Measurements from ENCODE around the gene CABS1. TPM values are rescaled to one million over a fixed set of nuclear protein-coding genes. Genes with fewer than 3 reads are reported as not detected.
A peak's percentile ranks its signal among the peaks of the same experiment; 100 is the strongest.

CABS1 gene
- polyA plus RNA-seq (ENCODE audit: insufficient read length in 4 of 4): under 1 TPM in 2 of 4 donors, not detected in 2; 0.10 to 0.13 TPM

DNA sequence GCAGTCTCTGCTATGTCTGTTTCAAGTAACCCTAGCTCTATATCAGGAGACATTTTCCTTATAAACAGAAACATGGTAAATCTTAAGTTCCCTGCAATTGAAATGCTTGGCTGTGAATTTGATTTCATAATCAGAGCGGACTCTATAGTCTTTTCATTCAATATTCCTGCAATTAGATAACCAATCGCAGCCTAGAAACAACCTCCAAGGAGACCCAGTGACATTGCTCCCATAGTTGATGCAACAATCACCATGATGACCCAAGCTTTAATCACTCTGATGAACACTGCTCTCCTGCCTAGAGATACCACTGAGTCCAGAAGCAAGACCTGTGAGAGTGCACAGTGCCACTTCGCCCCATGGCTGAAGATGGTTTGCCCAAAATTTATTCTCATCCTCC lies at the start of gene CABS1:
Gene CABS1, plus strand, starts transcription at position 301 of the 400 bp plus-strand sequence. Its CDS starts 59 bp downstream, at position 360.
- DNase-seq (ENCODE audit: low read depth in 4 of 4, low spot score in 3 of 4): no peak

DNA sequence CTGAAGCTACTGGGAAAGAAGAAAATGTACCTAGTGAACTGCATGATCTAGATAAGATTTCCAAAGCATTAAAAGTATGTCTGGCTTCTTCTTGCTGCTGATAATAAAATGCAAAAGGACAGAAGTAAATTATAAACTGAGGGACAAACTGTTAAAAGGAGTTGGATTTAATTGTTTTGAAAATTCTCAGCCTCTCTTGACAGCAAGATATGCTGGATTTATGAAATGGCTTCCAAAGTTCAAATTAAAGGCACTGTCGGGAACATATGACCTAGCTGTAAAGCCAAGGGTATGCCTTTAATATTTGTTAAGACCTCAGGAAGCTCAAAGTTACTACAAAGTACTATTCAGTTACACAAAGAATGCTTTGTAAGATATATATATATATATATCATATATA lies 46.1 kb upstream of the CABS1 start:
- DNase-seq (ENCODE audit: low read depth in 4 of 4, low spot score in 3 of 4): no peak

DNA sequence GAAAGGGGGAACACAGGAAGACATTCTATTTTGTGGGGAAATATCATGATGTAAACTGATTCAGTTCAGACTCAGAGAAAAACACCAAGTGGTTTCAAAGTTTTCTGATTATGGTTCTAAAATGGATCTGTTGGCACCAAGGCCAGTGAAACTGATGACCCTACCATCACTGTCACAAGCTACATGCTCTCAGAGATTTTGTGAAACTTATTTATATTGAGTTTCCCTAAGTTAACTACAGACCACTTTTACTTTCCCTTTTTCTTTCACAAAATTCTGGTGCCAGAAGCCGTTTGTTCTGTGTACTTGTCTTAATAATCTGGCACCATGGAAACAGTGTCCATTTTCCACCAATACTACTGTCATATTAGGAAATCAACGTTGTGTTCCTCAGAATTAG lies 43.4 kb upstream of the CABS1 start:
- no peak for DNase-seq (ENCODE audit: low read depth in 4 of 4, low spot score in 3 of 4)

DNA sequence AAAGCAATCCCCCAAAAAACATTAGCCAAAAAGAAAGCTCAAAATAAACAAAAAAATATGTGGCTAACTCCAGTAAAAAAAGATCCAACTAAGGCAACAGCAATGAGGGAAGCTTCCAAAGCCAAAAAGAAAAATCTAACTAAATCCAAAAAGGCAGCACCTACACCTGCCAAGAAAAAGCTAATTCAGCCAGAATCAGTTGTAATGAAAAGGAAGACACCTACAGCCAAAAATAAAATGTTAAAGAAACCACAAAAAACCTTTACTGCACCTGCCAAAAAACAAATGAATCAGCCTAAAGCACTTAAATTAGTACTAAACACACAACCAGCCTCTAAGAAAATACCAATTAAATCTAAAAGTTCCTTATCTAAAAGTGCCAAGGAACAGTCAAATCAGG lies 37.2 kb upstream of the CABS1 start:
- DNase-seq (ENCODE audit: low read depth in 4 of 4, low spot score in 3 of 4): no peak

DNA sequence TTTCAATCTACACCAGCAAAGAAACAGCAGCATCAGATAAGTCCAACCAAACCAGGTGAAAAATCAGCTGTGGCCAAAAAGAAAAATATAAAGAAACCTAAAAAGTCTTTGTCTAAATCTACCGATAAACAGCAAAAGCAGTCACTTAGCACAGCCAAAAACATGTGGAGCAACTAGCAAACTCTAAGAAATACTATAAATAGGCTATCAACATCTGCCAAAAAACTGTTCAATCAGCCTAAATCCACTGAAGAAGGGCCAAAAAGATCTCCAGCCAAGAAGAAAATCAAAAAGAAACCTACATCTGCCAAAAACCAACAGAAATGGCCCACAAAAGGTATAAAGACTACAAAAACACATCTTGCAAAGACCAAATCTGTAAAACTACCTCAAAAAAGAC lies 36.7 kb upstream of the CABS1 start:
- DNase-seq (ENCODE audit: low read depth in 4 of 4, low spot score in 3 of 4): no peak

DNA sequence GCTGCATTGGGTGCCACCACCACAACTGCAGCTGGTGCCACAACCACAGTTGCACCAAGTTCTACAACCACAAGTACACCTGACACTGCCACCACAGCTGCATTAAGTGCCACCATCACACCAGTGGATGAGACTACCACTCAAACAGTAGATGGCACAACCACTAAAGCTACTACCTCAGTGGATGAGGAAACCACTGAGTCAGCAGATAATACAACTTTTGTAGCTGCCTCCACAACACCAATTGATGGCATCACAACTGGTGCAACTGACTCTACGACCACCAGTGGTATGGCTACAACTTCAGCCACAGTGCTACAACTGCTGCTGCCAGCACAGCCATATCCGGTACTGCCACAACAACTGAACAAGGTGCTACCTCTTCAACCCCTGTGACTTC lies 35.1 kb upstream of the CABS1 start:
- DNase-seq (ENCODE audit: low read depth in 4 of 4, low spot score in 3 of 4): no peak

DNA sequence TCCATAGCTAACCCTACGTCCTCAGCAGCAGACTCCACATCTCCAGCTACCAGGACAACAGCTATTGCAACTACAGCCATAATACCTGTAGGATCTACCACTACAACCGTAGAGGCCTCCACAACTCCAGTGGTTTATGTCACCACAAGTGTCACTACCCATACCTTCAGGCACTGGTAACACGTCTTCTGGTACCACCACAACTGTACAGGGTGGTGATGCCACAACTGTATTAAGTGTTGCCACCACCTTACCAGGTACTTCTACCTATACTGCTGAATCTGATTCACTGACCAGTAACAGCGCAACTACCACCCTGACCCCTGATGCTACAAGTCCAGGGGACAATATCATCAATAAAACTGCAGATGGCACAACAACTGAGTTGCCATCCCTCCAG lies 34.6 kb upstream of the CABS1 start:
- no peak for DNase-seq (ENCODE audit: low read depth in 4 of 4, low spot score in 3 of 4)

DNA sequence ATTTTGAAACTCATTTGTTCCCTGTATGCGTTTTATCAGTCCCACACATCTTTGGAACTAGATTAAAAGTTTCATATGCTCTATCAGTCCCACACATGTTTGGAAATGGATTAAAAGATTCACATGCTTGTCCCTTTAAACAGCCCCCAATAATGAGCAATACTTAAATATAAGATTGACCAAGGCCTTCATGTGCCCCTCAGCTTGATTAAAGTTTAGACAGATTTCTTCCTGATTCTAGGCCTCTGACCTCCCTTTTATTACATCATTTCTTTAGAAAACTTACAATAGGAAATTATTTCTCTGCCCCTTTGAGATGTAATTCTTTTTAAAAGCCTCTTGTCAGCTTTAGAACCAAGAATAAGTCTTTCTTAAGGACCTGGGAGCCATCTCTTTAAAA lies 31.7 kb upstream of the CABS1 start:
- no peak for DNase-seq (ENCODE audit: low read depth in 4 of 4, low spot score in 3 of 4)

DNA sequence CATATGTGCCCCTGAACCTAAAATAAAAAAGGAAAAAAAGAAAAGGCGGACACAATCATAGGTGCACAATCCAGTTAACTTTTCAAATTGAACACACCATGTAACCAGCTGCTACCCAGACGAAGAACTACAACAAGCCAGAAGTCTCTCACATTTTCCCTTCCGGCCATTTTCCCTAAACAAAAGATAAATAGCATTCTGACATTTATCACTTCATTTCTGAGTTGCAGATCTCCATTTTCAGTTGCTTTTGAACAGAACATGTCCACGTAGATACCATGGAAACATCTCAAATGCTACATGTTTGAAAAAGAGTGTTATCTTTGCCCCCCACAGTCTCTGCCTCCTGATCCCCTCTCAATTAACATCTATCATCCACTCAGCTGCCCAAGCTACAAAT lies 29.2 kb upstream of the CABS1 start:
- DNase-seq (ENCODE audit: low read depth in 4 of 4, low spot score in 3 of 4): no peak

DNA sequence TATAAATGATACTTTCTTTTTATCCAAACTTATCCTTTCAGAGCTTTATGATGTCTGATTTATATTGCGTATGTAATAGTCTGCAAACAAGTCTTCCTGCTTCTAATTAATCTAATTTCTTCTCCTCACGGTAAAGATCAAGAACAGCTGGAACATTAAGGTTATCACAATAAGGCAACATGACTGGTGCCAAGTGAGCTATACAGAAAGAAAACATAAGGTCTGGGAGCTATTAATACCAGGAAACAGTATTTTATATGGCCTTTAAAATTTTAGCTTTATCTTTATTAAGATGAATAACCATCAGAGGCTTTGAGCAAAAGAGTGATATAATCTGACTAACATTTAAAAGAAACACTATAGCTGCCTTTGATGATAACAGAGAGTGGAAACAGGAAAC lies 28.7 kb upstream of the CABS1 start:
- DNase-seq (ENCODE audit: low read depth in 4 of 4, low spot score in 3 of 4): peak in 1 of 4 donors; percentile 63

DNA sequence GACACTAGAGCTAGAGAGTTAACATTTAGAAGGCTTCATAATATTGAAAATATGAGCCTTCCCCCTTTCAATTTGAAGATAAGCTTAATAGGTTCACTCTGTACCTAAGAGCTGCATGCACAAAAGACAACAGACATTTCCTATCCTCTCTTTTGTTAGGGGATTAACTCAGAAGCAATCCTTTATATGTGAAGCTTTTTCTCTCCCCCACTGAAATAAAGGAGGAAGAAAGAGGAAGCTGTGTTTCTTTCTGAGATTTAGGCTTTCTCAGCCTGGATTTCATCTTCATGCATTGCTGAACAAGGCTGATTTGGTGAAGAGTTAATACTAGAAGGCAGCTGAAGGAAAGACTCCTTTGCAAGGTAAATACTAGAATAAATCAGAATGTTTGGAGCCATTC lies 21.0 kb upstream of the CABS1 start:
- no peak for DNase-seq (ENCODE audit: low read depth in 4 of 4, low spot score in 3 of 4)

DNA sequence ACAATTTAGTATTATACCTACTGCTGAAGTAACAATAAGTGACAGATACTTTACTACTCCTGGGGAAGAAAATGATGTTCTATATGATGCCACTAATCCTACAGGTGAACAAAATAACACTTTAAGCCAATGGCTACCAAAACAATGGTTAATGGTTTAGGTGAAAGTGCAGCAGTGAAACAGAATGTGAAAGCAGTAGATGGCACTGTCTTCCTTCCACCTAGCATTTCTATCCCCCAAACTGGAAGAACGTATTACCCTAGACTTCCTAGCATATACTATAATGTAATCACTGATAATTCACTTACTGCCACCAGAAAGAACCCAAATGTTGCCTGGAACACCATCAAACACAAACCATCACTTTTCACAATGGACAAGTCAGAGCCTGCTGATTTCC lies 18.9 kb upstream of the CABS1 start:
- DNase-seq (ENCODE audit: low read depth in 4 of 4, low spot score in 3 of 4): no peak

DNA sequence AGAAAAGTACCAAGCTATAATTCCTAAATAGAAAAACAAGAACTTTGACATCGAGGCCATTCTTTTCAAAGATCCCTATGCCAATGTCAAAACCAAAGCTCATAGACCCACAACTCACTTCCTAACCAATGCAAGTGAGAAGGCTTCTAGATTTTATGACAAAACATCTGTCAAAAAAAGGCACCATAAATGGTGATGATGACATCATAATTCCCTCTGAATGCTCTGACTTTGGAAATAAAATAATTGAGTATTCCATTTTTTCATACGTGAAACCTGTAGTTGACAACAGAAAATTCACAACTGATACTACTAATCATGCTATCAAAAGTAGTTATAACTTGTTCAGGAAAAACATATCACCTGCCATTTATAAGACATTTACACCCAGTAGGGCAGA lies 8.7 kb upstream of the CABS1 start:
- no peak for DNase-seq (ENCODE audit: low read depth in 4 of 4, low spot score in 3 of 4)

DNA sequence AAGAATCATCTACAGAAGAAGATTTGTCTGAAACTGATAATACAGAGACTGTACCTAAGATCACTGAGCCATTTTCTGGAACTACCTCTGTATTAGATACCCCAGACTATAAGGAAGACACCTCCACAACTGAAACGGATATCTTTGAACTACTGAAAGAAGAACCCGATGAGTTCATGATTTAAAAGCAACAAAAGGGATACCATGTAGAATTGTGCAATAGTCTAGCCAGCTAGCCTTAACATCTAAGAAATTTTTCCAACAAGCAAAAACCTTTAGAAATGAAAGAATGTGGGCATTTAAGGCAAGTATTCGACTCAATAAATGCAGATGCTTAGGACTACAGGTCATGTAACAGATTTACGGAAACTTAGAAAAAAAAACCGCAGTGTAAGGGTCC lies 1.3 kb downstream of the CABS1 start:
- no peak for DNase-seq (ENCODE audit: low read depth in 4 of 4, low spot score in 3 of 4)

DNA sequence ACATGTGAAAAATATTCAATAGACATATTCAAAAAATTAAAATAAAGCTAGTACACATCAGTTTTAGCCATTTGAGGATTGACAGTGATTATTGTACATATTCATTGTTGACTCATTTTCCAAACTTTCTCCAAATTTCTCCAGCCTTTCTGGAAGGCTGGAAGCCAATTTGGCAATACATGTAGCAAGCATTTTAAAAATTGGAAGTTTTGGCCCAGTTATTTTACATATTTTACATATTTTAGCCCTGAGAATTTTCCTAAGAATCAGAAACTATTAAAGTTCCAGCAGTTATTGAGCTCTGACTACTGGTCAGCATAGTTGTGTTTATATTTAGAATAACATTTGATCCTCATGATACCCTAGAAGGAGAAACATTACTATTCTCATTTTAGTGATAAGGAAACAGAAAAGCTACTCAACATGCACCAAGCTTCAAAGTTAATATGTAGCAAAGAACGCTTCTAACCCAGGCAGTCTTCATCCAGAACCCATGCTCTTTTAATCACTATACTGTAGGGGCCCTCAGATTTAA lies 3.2 kb downstream of the CABS1 start:
- no peak for DNase-seq (ENCODE audit: low read depth in 4 of 4, low spot score in 3 of 4)

DNA sequence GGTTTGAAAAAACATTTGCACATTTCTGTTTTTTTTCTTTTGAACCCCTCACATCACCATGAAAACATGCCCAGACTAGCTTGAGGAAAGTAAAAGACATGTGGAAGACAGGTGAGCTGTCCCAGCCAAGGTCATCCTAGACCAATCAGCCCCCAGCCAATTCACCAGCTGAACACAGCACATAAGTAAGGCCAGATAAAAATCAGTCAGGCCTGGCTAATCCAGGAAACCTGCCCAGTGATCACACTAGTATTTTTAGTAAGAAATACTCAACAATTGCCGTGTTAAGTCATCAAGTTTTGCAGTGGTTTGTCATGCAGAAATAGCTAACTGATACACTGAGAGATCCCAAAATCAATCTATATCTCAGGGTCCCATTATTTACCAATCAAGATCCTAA lies 21.4 kb downstream of the CABS1 start:
- DNase-seq (ENCODE audit: low read depth in 4 of 4, low spot score in 3 of 4): no peak

DNA sequence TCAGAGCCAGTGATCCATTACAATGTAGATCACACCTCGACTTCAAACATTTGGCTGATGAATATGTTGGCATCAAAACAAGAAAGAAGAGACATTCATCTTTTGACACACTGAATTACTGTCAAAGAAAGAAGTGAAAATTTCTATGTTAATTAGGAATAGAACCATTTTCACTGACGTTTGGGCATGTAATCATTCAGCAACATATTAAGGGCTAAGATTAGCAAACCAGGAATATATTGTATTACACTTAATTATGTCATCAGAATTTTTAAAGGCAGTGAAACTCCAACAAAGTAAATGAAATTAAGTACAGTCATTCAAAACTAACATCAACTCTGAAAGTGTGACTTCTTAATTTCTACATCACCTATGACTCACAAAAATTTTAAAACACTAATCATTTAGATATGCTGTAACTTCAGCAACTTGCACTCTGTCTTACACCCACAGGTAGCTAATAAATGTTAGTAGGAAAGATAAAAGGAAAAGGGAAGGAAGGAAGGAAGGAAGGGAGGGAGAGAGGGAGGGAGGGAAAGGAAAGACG lies 24.4 kb downstream of the CABS1 start:
- no peak for DNase-seq (ENCODE audit: low read depth in 4 of 4, low spot score in 3 of 4)

DNA sequence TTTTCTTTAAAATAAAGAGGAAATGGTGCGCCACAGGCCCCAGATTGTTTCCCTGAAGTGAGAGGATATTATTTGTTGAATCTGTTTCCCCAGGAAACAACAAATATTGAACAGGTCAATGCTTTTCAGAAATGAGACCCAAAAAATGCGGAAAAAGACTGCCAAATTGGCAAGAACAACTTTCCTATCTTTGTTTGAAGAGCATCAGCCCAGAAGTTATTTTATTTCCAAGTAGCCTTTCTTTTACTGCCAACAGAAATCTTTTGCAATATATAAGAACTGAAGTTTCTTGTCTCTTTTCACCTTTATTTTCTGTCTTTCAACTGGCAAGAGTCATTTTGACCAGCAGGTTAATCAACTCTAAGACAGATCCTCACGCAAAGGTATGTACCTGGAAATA lies 25.7 kb downstream of the CABS1 start, which contains the start of gene SMR3A:
Gene SMR3A, plus strand, starts transcription at position 301 of the 400 bp plus-strand sequence. CDS start 1,356 bp downstream, outside the sequence.
- no peak for DNase-seq (ENCODE audit: low read depth in 4 of 4, low spot score in 3 of 4)

DNA sequence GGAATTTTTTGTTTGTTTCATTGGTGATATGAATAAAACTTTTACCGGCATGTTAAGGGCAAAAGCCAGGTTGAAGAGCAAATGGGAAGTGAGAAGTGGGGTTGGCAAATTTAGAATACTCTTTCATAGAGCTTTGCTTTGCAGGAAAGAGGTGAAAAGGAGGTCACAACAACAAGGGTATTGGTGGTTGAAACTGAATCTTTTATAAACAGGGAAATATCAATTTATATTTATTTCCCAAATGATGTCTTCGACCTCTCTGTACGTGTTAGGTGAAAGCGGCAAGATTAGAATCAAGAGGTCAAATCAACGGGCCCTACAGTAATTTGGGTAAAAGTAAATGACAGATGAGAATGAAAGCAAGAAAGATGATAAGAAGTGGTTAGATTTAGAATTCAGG lies 29.2 kb downstream of the CABS1 start:
- no peak for DNase-seq (ENCODE audit: low read depth in 4 of 4, low spot score in 3 of 4)

DNA sequence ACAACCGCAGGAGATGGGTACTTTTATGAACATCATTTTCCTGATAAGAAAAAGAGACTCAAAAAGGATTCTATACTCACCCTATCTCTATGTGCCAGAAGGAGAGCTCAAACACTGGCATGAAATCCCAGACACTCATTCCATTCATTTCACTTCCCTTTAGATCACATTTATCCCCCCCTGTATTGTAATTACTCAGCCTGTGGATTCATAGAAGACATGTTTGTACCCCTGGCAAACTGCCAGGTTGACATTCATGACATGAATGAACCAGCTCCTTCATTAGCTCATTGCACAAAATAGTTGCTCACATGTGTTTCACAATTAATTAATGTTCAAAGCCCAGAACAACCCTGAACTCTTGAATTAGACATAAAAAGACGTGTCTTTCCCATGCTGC lies 30.7 kb downstream of the CABS1 start:
- DNase-seq (ENCODE audit: low read depth in 4 of 4, low spot score in 3 of 4): no peak

DNA sequence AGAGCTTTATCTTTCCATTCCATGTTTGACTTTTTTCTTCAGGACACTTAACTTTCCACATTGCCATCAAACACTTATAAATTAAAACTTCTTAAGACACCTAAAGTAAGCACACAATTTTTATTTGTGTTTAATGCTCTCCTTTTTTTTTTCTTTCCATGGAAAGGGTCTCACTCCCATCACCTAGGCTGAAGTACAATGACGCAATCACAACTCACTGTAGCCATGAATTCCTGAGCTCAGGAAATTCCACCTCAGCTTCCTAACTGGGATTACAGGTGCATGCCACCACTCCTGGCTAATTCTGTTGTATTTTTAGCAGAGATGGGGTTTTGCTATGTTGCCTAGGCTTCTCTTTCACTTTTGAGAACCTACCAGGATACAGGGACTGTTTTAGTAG lies 33.0 kb downstream of the CABS1 start:
- no peak for DNase-seq (ENCODE audit: low read depth in 4 of 4, low spot score in 3 of 4)

DNA sequence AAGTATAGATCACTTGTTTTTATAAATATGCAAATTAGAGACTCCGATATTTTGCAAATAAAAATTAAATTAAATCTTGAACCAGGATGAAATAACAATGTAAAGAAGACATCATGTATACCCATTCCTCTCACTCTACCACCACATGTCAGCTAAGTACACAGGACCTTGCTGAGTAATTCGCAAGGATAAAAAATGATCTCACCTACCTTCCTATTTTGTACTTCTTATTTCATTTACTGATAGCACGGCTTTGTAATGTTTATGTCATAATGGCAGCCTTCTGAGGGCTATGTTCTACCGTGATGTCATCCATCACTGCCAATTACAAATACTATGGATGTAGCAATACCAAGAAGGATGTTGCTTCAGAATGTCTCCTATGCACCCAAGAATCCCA lies 37.2 kb downstream of the CABS1 start:
- no peak for DNase-seq (ENCODE audit: low read depth in 4 of 4, low spot score in 3 of 4)

DNA sequence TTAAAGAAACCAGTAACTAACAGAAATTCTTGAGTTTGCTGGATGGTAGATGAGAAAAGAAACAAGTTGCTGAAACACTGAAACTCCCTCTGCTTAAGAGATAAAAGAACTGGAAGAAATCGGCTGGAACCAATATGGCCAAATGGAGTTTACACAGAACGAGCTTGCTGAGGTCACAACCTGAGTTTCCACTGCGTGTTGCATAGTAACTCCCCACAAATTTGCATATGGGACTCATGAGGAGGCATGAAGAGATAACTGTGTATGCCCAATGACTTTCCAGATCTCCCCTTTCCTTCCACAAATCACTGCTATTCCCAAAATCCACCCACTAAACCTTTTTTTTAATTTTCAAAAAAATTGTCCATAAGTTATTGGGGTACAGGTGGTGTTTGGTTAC lies 38.0 kb downstream of the CABS1 start:
- no peak for DNase-seq (ENCODE audit: low read depth in 4 of 4, low spot score in 3 of 4)
